Measurements from ENCODE around the gene MED26.
"Not testable (repeated sequence)": the region's sequence is repeated elsewhere in the genome, so short reads cannot be mapped to it uniquely, and the experiment has no call there.

DNA sequence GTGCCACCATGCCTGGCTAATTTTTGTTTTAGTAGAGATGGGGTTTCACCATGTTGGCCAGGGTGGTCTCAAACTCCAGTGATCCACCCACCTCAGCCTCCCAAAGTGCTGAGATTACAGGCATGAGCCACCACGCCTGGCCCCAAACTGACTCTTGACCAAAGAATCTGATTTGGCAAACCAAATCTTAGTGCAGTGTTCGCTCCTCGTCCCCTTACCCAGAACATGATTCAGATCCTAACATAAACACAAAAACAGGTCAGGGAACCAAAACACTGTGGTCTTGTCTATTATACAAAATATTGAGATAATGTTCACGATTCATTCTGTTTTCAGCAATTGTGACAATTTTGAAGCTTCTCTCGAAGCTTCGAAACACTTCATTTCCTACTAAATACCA is 76.1 kb downstream of the MED26 start:
- TF ChIP-seq, protein P1, sequence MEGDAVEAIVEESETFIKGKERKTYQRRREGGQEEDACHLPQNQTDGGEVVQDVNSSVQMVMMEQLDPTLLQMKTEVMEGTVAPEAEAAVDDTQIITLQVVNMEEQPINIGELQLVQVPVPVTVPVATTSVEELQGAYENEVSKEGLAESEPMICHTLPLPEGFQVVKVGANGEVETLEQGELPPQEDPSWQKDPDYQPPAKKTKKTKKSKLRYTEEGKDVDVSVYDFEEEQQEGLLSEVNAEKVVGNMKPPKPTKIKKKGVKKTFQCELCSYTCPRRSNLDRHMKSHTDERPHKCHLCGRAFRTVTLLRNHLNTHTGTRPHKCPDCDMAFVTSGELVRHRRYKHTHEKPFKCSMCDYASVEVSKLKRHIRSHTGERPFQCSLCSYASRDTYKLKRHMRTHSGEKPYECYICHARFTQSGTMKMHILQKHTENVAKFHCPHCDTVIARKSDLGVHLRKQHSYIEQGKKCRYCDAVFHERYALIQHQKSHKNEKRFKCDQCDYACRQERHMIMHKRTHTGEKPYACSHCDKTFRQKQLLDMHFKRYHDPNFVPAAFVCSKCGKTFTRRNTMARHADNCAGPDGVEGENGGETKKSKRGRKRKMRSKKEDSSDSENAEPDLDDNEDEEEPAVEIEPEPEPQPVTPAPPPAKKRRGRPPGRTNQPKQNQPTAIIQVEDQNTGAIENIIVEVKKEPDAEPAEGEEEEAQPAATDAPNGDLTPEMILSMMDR (IDR thresholded peaks at IDR 0.05; ENCODE audit: poor library complexity), result not testable (repeated sequence)
- not testable (repeated sequence) for TF ChIP-seq EZH2 (IDR thresholded peaks at IDR 0.05; ENCODE audit: borderline replicate concordance); EZH2phosphoT487 (IDR thresholded peaks at IDR 0.05; ENCODE audit: low read depth, severe bottlenecking, unreplicated experiment)

Measured in hepatocyte (in vitro differentiated cells).